Renal pelvis (tissue), 4 donors: ENCODE measurements around the gene CRYZL1. TPM values are rescaled to one million over a fixed set of nuclear protein-coding genes. Genes with fewer than 3 reads are reported as not detected.

ENCODE experiments used
- DNase-seq: peaks from one replicate; pipeline ENCODE4 v3.0.0-alpha.2; 2013
- polyA plus RNA-seq, 3 donors: library from polyadenylated mRNA; unstranded; fragments of 120-200 nt; gene quantifications; one replicate each; pipeline ENCODE4 v1.2.1, GENCODE V29; 2013; ENCODE audit not compliant: insufficient read length in 3 of 3

Gene CRYZL1
- polyA plus RNA-seq, 3 donors, result 56.3 to 73.7 (median 67.9) TPM

- no peak for DNase-seq
These were observed 26.1 kb upstream of the CRYZL1 start for GRCh38 chr21:33667636-33668035.

- DNase-seq, result no peak
These were observed 24.6 kb upstream of the CRYZL1 start for GRCh38 chr21:33666153-33666552.

GRCh38 chr21:33664135-33664534 is 22.6 kb upstream of the CRYZL1 start:
- no peak for DNase-seq

- DNase-seq, result no peak
These were observed 21.7 kb upstream of the CRYZL1 start for GRCh38 chr21:33663241-33663640.

- no peak for DNase-seq
These were observed 20.5 kb upstream of the CRYZL1 start for GRCh38 chr21:33662046-33662445.

GRCh38 chr21:33661146-33661545 is 19.6 kb upstream of the CRYZL1 start:
- no peak for DNase-seq

- no peak for DNase-seq
These were observed 18.9 kb upstream of the CRYZL1 start for GRCh38 chr21:33660406-33660805.

- no peak for DNase-seq
These were observed 18.0 kb upstream of the CRYZL1 start for GRCh38 chr21:33659568-33659949.

- no peak for DNase-seq
These were observed 17.5 kb upstream of the CRYZL1 start for GRCh38 chr21:33658919-33659567.

- no peak for DNase-seq
These were observed 15.7 kb upstream of the CRYZL1 start for GRCh38 chr21:33657124-33657820.

GRCh38 chr21:33655588-33656221 is 14.2 kb upstream of the CRYZL1 start:
- no peak for DNase-seq

- no peak for DNase-seq
These were observed 12.9 kb upstream of the CRYZL1 start for GRCh38 chr21:33654412-33654811.

- DNase-seq, result no peak
These were observed 10.6 kb upstream of the CRYZL1 start for GRCh38 chr21:33651965-33652680.

GRCh38 chr21:33650929-33651509 is 9.5 kb upstream of the CRYZL1 start:
- DNase-seq, result no peak

GRCh38 chr21:33650230-33650629 is 8.7 kb upstream of the CRYZL1 start:
- no peak for DNase-seq

GRCh38 chr21:33648555-33648954 is 7.0 kb upstream of the CRYZL1 start:
- no peak for DNase-seq

- no peak for DNase-seq
These were observed 6.0 kb upstream of the CRYZL1 start for GRCh38 chr21:33647587-33647986.

- DNase-seq, result no peak
These were observed 4.2 kb upstream of the CRYZL1 start for GRCh38 chr21:33645730-33646129.

GRCh38 chr21:33644383-33645074 is 3.0 kb upstream of the CRYZL1 start:
- DNase-seq, result no peak

- no peak for DNase-seq
These were observed 2.2 kb upstream of the CRYZL1 start for GRCh38 chr21:33643658-33644311.
